AG09319 (cell line): Measurements from ENCODE around the gene PHLPP1.

ENCODE experiments used
- DNase-seq: peaks from one replicate; pipeline ENCODE4 v3.0.0-alpha.2; 2010; ENCODE audit warnings: low read depth; ENCODE audit errors: extremely low read depth
- TF ChIP-seq, protein P1 (sequence below): IDR thresholded peaks from 2 replicates; pipeline ENCODE4 v1.5.1; 2011; ENCODE audit warnings: low read depth, mild to moderate bottlenecking, inconsistent platforms, low read length, moderate library complexity

Gene PHLPP1

GRCh38 chr18:62715436-62715758 is at the start of gene PHLPP1:
Gene PHLPP1, plus strand, starts transcription at chr18:62715541. Its CDS starts 143 bp downstream, at chr18:62715684.
- no peak for DNase-seq
- TF ChIP-seq, protein P1, sequence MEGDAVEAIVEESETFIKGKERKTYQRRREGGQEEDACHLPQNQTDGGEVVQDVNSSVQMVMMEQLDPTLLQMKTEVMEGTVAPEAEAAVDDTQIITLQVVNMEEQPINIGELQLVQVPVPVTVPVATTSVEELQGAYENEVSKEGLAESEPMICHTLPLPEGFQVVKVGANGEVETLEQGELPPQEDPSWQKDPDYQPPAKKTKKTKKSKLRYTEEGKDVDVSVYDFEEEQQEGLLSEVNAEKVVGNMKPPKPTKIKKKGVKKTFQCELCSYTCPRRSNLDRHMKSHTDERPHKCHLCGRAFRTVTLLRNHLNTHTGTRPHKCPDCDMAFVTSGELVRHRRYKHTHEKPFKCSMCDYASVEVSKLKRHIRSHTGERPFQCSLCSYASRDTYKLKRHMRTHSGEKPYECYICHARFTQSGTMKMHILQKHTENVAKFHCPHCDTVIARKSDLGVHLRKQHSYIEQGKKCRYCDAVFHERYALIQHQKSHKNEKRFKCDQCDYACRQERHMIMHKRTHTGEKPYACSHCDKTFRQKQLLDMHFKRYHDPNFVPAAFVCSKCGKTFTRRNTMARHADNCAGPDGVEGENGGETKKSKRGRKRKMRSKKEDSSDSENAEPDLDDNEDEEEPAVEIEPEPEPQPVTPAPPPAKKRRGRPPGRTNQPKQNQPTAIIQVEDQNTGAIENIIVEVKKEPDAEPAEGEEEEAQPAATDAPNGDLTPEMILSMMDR = no peak

GRCh38 chr18:62669225-62669624 is 46.1 kb upstream of the PHLPP1 start:
- DNase-seq = no peak
- TF ChIP-seq, protein P1 = no peak

DNA sequence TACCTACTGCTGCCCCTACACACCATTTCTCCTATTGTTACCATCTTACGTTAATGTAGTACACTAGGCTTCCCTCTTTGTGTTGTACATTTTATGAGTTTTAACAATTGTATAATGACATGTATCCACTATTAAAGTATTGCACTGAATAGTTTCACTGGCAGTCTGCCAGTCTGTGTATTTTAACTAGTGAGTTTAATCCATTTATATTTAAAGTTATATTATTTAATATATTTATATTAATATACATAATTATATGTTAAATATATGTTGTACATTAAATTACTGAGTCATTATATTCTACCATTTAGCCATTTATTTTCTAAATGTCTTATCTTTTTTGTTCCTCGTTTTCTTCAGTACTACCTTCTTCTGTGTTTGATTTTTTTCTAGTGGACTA is 44.8 kb upstream of the PHLPP1 start:
- TF ChIP-seq, protein P1 = no peak
- DNase-seq = no peak

GRCh38 chr18:62672600-62672999 is 42.7 kb upstream of the PHLPP1 start:
- DNase-seq = no peak
- TF ChIP-seq, protein P1 = no peak

DNA sequence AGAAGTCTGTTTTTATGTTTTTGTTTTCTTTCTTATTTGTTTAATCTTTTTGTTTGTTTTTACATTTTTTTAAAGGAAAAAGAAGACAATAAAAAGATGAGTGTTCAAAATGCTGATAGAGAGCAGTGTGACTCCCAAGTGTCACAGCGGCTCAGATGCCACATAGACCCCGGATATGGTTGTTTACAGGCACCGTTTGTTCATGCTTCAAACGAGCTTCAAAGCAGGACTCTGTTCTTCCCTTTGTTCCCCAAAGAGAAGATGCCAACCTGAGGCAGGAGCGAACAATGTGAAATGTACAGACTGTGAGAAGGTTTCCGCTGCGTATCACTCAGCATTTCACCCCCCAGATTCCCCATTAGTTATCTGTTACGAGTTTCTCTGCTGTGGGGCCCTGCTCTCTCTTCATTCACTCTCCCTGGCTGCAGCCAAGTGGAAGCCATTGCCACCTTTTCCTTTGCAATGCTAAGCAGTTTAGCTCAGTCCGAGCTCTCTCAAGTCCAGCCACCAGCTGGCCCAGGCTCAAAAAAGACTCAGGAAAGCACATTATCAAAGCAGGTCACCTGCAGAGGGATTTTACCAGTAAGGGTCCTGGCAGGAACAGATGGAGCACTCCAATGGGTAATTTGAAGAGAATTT is 36.4 kb upstream of the PHLPP1 start:
- TF ChIP-seq, protein P1 = no peak
- no peak for DNase-seq

DNA sequence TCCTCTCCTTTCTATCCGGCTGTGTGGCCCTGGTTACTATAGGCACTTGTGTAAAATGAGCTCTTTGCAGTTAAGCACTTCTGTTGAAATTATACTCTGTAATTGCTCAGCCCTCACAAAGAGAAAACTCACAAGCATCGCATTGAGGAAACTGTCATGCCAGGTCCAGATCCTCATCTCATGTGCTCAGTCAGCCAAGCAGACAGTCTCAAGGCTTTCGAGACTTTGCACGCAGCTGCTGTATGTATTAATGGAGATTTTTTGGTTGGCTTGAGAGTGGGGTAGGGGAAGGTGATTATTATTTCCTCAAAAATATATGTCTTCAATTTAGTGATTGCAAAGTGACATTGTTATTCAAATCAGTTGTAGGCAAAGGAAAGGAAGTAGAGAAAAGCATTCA is 33.0 kb upstream of the PHLPP1 start:
- TF ChIP-seq, protein P1 = no peak
- DNase-seq = no peak

- TF ChIP-seq, protein P1 = no peak
- DNase-seq = no peak
Measured at GRCh38 chr18:62683935-62684334, 31.4 kb upstream of the PHLPP1 start.
